ENCODE results near the gene SPINK6.

GRCh38 chr5:148186248-148187003, 16.4 kb upstream of the SPINK6 start:
- TF ChIP-seq CTCF (conservative IDR thresholded peaks at IDR 0.05 in 1 of 2, IDR thresholded peaks at IDR 0.05 in 1 of 2; ENCODE audit: extremely low read depth in 1 of 2, insufficient read depth in 1 of 2, low read depth in 1 of 2, low read length in 2 of 2): no peak
- TF ChIP-seq EZH2 (IDR thresholded peaks at IDR 0.05; ENCODE audit: borderline replicate concordance, low read length): no peak
